ENCODE measurements around the gene NDFIP2. TPM values are rescaled to one million over a fixed set of nuclear protein-coding genes. Genes with fewer than 3 reads are reported as not detected.

Gene NDFIP2
- total RNA-seq, 1 experiment from 2014 or later: 49.6 TPM

DNA sequence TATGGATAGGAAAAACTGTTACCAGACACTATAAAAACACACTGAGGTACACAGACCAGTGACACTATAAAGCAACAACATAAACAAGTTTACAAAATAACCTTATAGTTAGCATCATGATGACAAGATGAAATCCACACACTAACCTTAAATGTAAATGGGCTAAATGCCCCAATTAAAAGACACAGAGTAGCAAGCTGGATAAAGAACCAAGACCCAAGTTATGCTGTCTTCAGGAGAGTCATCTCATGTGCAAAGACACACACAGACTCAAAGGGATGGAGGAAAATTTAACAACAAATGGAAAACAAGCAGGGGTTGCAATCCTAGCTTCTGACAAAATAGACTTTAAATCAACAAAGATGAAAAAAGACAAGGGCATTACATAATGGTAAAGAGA is 81.6 kb downstream of the NDFIP2 start:
- no peak for ATAC-seq
- BruUV-seq (replicated peaks): no TSS peak
- DNase-seq (ENCODE audit: low read depth, low spot score): no peak
- intact Hi-C loops (cut with micrococcal nuclease): no loop called here
- H3K27ac ChIP-seq (ENCODE audit: low read depth, low read length): no peak overlapping the region
- H3K9ac ChIP-seq (ENCODE audit: low read length): no peak overlapping the region
- no peaks in the 10 kb centered on the region for H3K4me1 ChIP-seq (ENCODE audit: control insufficient read depth in 1 of 2, insufficient read depth in 2 of 2, low read length in 2 of 2)
- ChIA-PET RAD21 (ENCODE audit: low non-redundant PET in 1 of 2, low total read pairs in 2 of 2, uncharacterized antibody in 2 of 2, unreplicated experiment in 2 of 2) (no interaction called here), POLR2A (no interaction called here), CTCF (no interaction called here)
- no peak for TF ChIP-seq YY1 (IDR thresholded peaks at IDR 0.05; ENCODE audit: extremely low read depth, insufficient replicate concordance, low read depth, low read length)
- no peak for TF ChIP-seq EGR1 (IDR thresholded peaks at IDR 0.05; ENCODE audit: low read depth)
- TF ChIP-seq SRF (IDR thresholded peaks at IDR 0.05; ENCODE audit: low read depth): no peak
- TF ChIP-seq, protein P1, sequence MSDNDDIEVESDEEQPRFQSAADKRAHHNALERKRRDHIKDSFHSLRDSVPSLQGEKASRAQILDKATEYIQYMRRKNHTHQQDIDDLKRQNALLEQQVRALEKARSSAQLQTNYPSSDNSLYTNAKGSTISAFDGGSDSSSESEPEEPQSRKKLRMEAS (IDR thresholded peaks at IDR 0.05): no peak
- TF ChIP-seq EZH2phosphoT487 (IDR thresholded peaks at IDR 0.05; ENCODE audit: borderline replicate concordance): no peak
- no peak for TF ChIP-seq EZH2 (IDR thresholded peaks at IDR 0.05)
- no peak for TF ChIP-seq ELF1 (IDR thresholded peaks at IDR 0.05; ENCODE audit: borderline replicate concordance, low read depth)
- no peak for TF ChIP-seq ZFX (IDR thresholded peaks at IDR 0.05)
- TF ChIP-seq JUND (IDR thresholded peaks at IDR 0.05): no peak
- TF ChIP-seq, protein P2, sequence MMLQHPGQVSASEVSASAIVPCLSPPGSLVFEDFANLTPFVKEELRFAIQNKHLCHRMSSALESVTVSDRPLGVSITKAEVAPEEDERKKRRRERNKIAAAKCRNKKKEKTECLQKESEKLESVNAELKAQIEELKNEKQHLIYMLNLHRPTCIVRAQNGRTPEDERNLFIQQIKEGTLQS (IDR thresholded peaks at IDR 0.05): no peak
- TF ChIP-seq RAD21 (IDR thresholded peaks at IDR 0.05; ENCODE audit: low read depth): no peak
- TF ChIP-seq, protein P3, sequence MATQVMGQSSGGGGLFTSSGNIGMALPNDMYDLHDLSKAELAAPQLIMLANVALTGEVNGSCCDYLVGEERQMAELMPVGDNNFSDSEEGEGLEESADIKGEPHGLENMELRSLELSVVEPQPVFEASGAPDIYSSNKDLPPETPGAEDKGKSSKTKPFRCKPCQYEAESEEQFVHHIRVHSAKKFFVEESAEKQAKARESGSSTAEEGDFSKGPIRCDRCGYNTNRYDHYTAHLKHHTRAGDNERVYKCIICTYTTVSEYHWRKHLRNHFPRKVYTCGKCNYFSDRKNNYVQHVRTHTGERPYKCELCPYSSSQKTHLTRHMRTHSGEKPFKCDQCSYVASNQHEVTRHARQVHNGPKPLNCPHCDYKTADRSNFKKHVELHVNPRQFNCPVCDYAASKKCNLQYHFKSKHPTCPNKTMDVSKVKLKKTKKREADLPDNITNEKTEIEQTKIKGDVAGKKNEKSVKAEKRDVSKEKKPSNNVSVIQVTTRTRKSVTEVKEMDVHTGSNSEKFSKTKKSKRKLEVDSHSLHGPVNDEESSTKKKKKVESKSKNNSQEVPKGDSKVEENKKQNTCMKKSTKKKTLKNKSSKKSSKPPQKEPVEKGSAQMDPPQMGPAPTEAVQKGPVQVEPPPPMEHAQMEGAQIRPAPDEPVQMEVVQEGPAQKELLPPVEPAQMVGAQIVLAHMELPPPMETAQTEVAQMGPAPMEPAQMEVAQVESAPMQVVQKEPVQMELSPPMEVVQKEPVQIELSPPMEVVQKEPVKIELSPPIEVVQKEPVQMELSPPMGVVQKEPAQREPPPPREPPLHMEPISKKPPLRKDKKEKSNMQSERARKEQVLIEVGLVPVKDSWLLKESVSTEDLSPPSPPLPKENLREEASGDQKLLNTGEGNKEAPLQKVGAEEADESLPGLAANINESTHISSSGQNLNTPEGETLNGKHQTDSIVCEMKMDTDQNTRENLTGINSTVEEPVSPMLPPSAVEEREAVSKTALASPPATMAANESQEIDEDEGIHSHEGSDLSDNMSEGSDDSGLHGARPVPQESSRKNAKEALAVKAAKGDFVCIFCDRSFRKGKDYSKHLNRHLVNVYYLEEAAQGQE (IDR thresholded peaks at IDR 0.05; ENCODE audit: low read depth): no peak
- no peak for TF ChIP-seq CEBPB (IDR thresholded peaks at IDR 0.05; ENCODE audit: low read depth)
- no peak for TF ChIP-seq SP1 (IDR thresholded peaks at IDR 0.05; ENCODE audit: low read depth)
- H2AFZ ChIP-seq (ENCODE audit: low read depth, low read length, poor library complexity, severe bottlenecking): no peak overlapping the region
- no peak overlapping the region for H3K4me2 ChIP-seq (ENCODE audit: low read length)
- H3K9me2 ChIP-seq (ENCODE audit: insufficient read depth): no peaks in the 10 kb centered on the region
- peaks cover 0 to 6% of the 10 kb centered on the region in 2 experiments; a peak in 1 of 4 replicates for H3K36me3 ChIP-seq (ENCODE audit: control insufficient read depth in 1 of 2, insufficient read depth in 2 of 2, low read length in 2 of 2)
- no peaks in the 10 kb centered on the region for H4K20me1 ChIP-seq (ENCODE audit: insufficient read depth)
- H3K79me2 ChIP-seq (ENCODE audit: insufficient read depth, low read length): no peaks in the 10 kb centered on the region
- H3K4me3 ChIP-seq (replicated peaks in 1 of 2; ENCODE audit: low read depth in 1 of 2, low read length in 2 of 2): no peak overlapping the region
- H3K27me3 ChIP-seq (ENCODE audit: insufficient read depth, low read length): no peaks in the 10 kb centered on the region
- H3K9me3 ChIP-seq (ENCODE audit: control insufficient read depth in 1 of 2, insufficient read depth in 1 of 2, low read depth in 1 of 2, low read length in 2 of 2): peaks cover 0 to 3% of the 10 kb centered on the region in 2 experiments; a peak in 1 of 4 replicates

All from HCT116 (cell line).